HepG2 (cell line): ENCODE results near the gene TBRG1. TPM values are rescaled to one million over a fixed set of nuclear protein-coding genes. Genes with fewer than 3 reads are reported as not detected.
A peak's percentile ranks its signal among the peaks of the same experiment; 100 is the strongest.

Source experiments
- REPIN1 ChIP-seq: sonication (generic); formaldehyde crosslinking; IDR thresholded peaks from 2 replicates; pipeline ENCODE4 v1.8.0; 2022; ENCODE audit warnings: missing genetic modification reagents, low read depth, mild to moderate bottlenecking, borderline replicate concordance
- SIN3A ChIP-seq: IDR thresholded peaks from 2 replicates; pipeline ENCODE4 v1.6.1; 2011; ENCODE audit warnings: low read depth, mild to moderate bottlenecking, control low read depth, low read length, borderline replicate concordance
- SIX4 ChIP-seq: sonication (generic); formaldehyde crosslinking; IDR thresholded peaks from 2 replicates; pipeline ENCODE4 v1.4.0; 2020; ENCODE audit warnings: missing genetic modification reagents
- TEAD2 ChIP-seq: sonication (generic); formaldehyde crosslinking; IDR thresholded peaks from 2 replicates; pipeline ENCODE4 v1.9.0; 2021; ENCODE audit warnings: missing genetic modification reagents
- ZBTB49 ChIP-seq: sonication (generic); formaldehyde crosslinking; IDR thresholded peaks from 2 replicates; pipeline ENCODE4 v1.4.0; 2020; ENCODE audit warnings: missing genetic modification reagents, borderline replicate concordance
- ZNF441 ChIP-seq: sonication (generic); formaldehyde crosslinking; IDR thresholded peaks from 2 replicates; pipeline ENCODE4 v1.7.0; 2021; ENCODE audit warnings: missing genetic modification reagents, borderline replicate concordance
- ZNF557 ChIP-seq: sonication (generic); formaldehyde crosslinking; IDR thresholded peaks from 2 replicates; pipeline ENCODE4 v1.4.0; 2020; ENCODE audit warnings: missing genetic modification reagents
- ZNF672 ChIP-seq: sonication (generic); formaldehyde crosslinking; IDR thresholded peaks from 2 replicates; pipeline ENCODE4 v1.8.1; 2022; ENCODE audit warnings: missing genetic modification reagents
- ZNF768 ChIP-seq: sonication (generic); formaldehyde crosslinking; IDR thresholded peaks from 2 replicates; pipeline ENCODE4 v1.4.0; 2020; ENCODE audit warnings: missing genetic modification reagents
- ZSCAN22 ChIP-seq: sonication (generic); formaldehyde crosslinking; IDR thresholded peaks from 2 replicates; pipeline ENCODE4 v1.4.0; 2020; ENCODE audit warnings: mild to moderate bottlenecking, missing genetic modification reagents
- polyA plus RNA-seq, 8 experiments: library from polyadenylated mRNA; depleted of rRNA in 3 of 8; stranded (reverse) in 7 of 8; unstranded in 1 of 8; fragments of >200 nt; fragmentation: Illumina TruSeq in 4 of 8; extraction: Trizol in 4 of 8; gene quantifications; 2 replicates each; pipeline versions ENCODE4 v1.2.1 to v1.2.3, GENCODE V29; 2011 to 2016; ENCODE audit warnings: low read depth in 4 of 8, missing spikeins in 1 of 8, mixed read lengths in 1 of 8; ENCODE audit not compliant: insufficient read depth in 1 of 8
- total RNA-seq, 5 experiments: library from RNA; depleted of rRNA; stranded (reverse); fragments of >200 nt; fragmentation: Illumina TruSeq; extraction: Trizol; gene quantifications; 2 replicates each; pipeline ENCODE4 v1.2.3, GENCODE V29; 2016; ENCODE audit warnings: low read depth in 1 of 5
- TF ChIP-seq, protein P1 (sequence below): sonication (generic); formaldehyde crosslinking; conservative IDR thresholded peaks from 2 replicates; pipeline ENCODE4 v1.4.0; 2020; ENCODE audit warnings: missing genetic modification reagents
- TF ChIP-seq, protein P2 (sequence below): sonication (generic); formaldehyde crosslinking; IDR thresholded peaks from 2 replicates; pipeline ENCODE4 v1.4.0; 2020; ENCODE audit warnings: missing genetic modification reagents
- TF ChIP-seq, protein P3 (sequence below): IDR thresholded peaks from 2 replicates; pipeline ENCODE4 v1.4.0; 2020; ENCODE audit warnings: mild to moderate bottlenecking, missing genetic modification reagents
- TF ChIP-seq, protein P4 (sequence below): sonication (generic); formaldehyde crosslinking; IDR thresholded peaks from 2 replicates; pipeline ENCODE4 v1.4.0; 2020; ENCODE audit warnings: missing genetic modification reagents, borderline replicate concordance

TBRG1 gene
- total and polyA plus RNA-seq, 2 of the 13 experiments (the other 11 are each of a cell fraction or from before 2014, with no cell fraction given): 21.7 to 25.6 TPM

DNA sequence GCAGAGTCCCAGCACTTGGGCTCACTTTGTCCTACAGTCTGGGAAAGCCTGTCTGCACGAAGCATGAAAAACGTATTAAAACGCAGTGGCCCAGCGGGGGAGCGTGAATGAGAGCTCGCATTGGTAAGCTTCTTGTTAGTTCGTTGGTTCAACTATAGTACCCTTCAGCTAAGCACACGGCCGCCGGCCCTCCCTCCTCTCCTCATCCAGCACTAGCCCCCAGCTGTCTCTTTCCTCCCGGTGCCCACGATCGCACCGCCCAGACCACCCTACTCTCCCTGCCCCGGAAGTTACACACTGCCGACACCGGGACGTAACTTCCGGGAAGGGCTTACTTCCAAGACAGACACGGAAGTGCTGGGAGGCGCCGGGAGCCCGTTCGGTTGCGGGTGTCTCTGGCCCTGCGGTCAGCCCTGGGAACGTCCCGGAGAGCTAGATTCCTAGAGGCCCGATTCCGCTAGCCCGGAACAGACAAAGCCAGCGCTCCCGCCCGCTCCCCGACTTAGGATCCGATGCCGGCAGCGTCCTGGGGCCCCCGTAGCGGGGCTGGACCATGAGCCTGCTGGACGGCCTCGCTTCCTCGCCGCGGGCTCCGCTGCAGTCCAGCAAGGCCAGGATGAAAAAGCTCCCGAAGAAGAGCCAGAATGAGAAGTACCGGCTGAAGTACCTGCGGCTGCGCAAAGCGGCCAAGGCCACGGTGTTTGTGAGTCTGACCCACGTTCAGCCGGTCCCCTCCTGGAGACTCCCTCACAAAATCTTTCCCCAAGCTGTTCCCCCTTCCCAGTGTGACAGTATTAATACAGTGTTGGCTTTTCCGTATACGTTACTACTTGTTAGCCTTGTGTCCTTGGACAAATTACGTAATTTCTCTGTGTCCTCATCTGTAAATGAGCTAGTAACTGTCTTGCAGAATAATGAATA is at the start of gene TBRG1 (continued):
- TF ChIP-seq, protein P1, sequence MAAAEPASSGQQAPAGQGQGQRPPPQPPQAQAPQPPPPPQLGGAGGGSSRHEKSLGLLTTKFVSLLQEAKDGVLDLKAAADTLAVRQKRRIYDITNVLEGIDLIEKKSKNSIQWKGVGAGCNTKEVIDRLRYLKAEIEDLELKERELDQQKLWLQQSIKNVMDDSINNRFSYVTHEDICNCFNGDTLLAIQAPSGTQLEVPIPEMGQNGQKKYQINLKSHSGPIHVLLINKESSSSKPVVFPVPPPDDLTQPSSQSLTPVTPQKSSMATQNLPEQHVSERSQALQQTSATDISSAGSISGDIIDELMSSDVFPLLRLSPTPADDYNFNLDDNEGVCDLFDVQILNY (CRISPR knock-in tag): peak; percentile 45; the same call in 1 of the 2 replicates
- TF ChIP-seq ZNF768 (CRISPR knock-in tag) (peak; percentile 90), ZSCAN22 (CRISPR knock-in tag) (no peak), ZBTB49 (CRISPR knock-in tag) (no peak), SIX4 (CRISPR knock-in tag) (no peak), ZNF557 (peak; percentile 24; the same call in 1 of the 2 replicates), ZNF672 (no peak), ZNF441 (CRISPR knock-in tag) (no peak), TEAD2 (CRISPR knock-in tag) (no peak), REPIN1 (CRISPR knock-in tag) (peak; percentile 68; the same call in 1 of the 2 replicates), SIN3A (peak; percentile 93)
- TF ChIP-seq, protein P2, sequence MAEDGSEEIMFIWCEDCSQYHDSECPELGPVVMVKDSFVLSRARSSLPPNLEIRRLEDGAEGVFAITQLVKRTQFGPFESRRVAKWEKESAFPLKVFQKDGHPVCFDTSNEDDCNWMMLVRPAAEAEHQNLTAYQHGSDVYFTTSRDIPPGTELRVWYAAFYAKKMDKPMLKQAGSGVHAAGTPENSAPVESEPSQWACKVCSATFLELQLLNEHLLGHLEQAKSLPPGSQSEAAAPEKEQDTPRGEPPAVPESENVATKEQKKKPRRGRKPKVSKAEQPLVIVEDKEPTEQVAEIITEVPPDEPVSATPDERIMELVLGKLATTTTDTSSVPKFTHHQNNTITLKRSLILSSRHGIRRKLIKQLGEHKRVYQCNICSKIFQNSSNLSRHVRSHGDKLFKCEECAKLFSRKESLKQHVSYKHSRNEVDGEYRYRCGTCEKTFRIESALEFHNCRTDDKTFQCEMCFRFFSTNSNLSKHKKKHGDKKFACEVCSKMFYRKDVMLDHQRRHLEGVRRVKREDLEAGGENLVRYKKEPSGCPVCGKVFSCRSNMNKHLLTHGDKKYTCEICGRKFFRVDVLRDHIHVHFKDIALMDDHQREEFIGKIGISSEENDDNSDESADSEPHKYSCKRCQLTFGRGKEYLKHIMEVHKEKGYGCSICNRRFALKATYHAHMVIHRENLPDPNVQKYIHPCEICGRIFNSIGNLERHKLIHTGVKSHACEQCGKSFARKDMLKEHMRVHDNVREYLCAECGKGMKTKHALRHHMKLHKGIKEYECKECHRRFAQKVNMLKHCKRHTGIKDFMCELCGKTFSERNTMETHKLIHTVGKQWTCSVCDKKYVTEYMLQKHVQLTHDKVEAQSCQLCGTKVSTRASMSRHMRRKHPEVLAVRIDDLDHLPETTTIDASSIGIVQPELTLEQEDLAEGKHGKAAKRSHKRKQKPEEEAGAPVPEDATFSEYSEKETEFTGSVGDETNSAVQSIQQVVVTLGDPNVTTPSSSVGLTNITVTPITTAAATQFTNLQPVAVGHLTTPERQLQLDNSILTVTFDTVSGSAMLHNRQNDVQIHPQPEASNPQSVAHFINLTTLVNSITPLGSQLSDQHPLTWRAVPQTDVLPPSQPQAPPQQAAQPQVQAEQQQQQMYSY: no peak; the same call in 1 of the 2 replicates
- TF ChIP-seq, protein P3, sequence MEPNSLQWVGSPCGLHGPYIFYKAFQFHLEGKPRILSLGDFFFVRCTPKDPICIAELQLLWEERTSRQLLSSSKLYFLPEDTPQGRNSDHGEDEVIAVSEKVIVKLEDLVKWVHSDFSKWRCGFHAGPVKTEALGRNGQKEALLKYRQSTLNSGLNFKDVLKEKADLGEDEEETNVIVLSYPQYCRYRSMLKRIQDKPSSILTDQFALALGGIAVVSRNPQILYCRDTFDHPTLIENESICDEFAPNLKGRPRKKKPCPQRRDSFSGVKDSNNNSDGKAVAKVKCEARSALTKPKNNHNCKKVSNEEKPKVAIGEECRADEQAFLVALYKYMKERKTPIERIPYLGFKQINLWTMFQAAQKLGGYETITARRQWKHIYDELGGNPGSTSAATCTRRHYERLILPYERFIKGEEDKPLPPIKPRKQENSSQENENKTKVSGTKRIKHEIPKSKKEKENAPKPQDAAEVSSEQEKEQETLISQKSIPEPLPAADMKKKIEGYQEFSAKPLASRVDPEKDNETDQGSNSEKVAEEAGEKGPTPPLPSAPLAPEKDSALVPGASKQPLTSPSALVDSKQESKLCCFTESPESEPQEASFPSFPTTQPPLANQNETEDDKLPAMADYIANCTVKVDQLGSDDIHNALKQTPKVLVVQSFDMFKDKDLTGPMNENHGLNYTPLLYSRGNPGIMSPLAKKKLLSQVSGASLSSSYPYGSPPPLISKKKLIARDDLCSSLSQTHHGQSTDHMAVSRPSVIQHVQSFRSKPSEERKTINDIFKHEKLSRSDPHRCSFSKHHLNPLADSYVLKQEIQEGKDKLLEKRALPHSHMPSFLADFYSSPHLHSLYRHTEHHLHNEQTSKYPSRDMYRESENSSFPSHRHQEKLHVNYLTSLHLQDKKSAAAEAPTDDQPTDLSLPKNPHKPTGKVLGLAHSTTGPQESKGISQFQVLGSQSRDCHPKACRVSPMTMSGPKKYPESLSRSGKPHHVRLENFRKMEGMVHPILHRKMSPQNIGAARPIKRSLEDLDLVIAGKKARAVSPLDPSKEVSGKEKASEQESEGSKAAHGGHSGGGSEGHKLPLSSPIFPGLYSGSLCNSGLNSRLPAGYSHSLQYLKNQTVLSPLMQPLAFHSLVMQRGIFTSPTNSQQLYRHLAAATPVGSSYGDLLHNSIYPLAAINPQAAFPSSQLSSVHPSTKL (CRISPR knock-in tag): peak; percentile 56
- TF ChIP-seq, protein P4, sequence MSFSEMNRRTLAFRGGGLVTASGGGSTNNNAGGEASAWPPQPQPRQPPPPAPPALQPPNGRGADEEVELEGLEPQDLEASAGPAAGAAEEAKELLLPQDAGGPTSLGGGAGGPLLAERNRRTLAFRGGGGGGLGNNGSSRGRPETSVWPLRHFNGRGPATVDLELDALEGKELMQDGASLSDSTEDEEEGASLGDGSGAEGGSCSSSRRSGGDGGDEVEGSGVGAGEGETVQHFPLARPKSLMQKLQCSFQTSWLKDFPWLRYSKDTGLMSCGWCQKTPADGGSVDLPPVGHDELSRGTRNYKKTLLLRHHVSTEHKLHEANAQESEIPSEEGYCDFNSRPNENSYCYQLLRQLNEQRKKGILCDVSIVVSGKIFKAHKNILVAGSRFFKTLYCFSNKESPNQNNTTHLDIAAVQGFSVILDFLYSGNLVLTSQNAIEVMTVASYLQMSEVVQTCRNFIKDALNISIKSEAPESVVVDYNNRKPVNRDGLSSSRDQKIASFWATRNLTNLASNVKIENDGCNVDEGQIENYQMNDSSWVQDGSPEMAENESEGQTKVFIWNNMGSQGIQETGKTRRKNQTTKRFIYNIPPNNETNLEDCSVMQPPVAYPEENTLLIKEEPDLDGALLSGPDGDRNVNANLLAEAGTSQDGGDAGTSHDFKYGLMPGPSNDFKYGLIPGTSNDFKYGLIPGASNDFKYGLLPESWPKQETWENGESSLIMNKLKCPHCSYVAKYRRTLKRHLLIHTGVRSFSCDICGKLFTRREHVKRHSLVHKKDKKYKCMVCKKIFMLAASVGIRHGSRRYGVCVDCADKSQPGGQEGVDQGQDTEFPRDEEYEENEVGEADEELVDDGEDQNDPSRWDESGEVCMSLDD (CRISPR knock-in tag): 0 out of 2 replicates have a peak, but pooled peaks have one; percentile 44
